DMS 273 (cell line): ENCODE data around the gene HOXB6.
A peak's percentile ranks its signal among the peaks of the same experiment; 100 is the strongest.

Source experiments
- DNase-seq: peaks from one replicate; lab custom pipeline; 2025; ENCODE audit not compliant: unreplicated experiment; lab: John Stamatoyannopoulos, UW

Gene HOXB6

GRCh38 chr17:48636177-48637018 is 31.6 kb upstream of the HOXB6 start:
- peak; percentile 93 for DNase-seq

DNA sequence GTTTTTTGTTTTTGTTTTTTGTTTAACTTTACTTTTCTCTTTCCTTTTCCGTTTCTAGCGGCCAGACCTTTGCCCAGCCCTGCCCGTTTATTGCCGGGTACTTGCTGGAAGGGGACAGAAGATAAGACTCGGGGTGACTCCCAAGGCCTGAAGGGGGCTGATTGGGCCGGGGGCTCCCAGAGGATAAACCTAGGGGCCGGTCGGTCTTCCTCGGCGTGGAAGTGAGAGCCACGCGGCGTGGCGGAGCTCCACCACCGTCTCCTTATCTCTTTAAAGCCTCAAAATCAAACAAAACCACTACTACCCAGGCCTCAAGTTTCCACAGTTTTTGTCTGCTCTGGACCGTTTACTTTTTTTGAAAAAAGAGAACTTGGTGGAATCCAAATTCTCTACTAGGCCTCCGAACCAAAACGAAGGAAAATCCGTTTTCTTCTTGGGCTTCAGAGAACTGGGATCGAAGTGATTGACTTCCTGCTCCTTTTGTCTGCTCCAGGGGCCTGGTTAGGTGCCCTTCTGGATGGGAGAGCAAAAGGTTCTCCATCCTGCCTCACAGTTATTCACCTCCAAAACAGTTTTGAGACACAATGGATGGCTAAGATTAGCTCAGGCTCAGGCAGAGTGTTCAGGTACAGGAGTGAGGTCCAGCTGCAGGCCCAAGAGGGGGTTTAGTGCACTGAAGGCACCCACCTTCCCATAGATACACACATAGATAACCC is 29.9 kb upstream of the HOXB6 start:
- no peak for DNase-seq

- DNase-seq, result no peak
These were observed 28.5 kb upstream of the HOXB6 start for GRCh38 chr17:48633266-48633677.

DNA sequence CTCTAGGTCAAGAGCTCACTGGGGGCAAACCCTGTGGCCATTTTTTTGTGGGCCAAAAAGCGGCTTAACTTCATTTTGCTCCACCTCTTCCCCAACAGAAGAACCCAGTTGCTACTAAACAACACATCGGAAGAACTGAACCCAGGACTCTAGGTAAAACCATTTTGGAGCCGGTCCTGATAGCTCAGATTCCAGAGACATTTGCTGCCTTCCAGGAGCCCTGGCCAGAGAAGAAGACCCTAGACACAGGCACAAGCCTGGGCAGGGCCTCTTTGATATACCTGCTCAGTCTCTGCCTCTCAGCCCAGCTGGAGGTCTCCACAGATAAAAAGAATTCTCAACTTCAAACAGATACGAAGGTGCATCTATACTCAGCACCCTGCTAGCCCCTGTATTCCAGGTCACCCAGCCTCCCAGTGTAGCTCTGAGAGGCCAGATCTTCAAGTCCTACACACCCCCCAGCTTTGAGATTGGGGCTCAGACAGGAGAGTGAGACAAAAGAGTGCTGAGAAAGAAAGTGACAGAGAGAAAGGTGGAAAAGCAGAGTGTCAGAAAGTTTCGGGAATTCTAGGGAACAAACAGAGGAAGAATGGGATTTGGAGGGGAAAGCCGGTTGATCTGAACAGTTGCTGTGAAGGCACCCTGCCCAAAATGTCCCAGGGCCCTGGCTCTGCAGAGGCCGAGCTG is 27.9 kb upstream of the HOXB6 start:
- no peak for DNase-seq

DNA sequence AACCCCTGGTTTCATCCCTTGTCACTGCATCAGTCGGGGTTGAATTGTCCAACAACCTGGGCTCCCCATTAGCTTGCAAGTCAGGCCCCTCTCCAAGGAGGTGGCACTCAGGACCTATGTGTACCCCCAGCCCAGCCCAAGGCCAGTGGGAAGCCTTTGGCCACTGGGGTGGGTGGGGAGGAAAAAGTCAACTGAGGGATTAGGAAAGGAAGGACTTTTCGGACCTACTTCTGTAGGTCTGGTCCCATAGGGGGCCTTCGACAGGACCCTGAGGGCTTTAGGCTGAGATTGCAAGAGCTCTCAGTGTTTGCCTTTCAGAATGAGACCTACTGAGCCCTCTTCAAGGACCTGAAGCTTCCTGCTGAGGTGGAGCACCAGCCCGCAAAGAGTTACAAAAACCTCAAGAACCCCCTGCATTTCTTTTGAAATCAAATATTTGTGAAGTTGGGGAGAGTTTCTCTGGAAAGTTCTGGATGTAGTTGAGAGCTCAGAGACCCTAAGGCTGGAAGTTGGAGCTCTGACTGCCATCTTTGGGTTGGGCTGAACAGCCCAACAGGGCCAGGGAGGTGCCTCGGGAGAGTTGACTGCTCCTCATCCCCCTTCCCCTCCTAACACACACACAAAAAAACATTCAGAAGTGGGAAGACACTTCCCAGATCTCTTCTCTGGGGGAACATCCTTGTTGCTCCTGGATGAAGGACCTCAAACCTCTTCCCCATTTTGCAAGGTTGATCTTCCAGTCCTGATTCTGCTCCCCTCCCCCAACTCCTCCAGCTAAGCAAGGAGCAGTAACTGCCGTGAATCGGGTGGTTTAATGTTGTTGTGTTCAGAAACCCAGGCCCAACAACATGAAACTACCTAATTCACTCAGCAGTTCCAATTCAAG is 27.1 kb upstream of the HOXB6 start:
- DNase-seq, result no peak

GRCh38 chr17:48630925-48631692 is 26.3 kb upstream of the HOXB6 start:
- DNase-seq, result no peak

- DNase-seq, result no peak
These were observed 25.5 kb upstream of the HOXB6 start for GRCh38 chr17:48630009-48630924.

- no peak for DNase-seq
These were observed 24.6 kb upstream of the HOXB6 start for GRCh38 chr17:48629411-48629759.

DNA sequence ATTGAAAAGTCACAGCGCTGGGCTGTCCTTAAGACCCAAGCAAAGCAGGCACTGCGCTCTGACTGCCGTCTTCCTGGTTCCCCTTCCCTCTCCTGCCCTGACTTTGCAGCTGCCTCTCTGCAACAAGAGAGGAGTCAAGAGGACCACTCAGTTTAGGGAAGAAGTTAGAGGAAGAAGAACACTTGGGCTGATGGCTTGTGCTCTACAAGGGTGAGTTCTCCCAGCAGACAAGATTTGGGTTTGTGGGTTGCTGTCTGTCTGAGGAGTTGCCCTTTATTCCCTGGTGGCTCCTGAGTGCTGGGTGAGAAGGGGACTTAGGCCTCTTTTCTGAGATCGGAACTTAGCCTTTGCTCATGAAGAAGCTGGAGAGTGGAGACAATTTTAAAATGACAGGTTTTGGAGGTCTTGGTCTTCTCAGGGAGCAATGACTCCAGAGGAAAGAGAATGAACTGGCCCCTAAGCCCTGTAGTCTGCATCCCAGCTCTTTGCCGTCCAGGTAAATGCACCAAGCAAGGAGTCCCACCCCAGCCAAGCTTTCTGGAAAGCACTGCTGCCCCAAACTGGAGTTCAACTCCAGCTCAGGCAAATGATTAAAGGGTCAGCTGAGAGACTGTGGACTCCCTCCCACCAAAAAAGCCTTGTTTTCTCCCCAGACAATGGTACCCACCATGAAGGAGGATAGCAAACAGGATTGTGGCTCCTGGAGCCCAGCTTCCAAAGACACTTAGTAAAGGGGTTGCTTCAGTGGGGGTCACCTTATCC is 24.0 kb upstream of the HOXB6 start:
- DNase-seq, result no peak

GRCh38 chr17:48627623-48628521 is 23.1 kb upstream of the HOXB6 start:
- DNase-seq, result no peak

DNA sequence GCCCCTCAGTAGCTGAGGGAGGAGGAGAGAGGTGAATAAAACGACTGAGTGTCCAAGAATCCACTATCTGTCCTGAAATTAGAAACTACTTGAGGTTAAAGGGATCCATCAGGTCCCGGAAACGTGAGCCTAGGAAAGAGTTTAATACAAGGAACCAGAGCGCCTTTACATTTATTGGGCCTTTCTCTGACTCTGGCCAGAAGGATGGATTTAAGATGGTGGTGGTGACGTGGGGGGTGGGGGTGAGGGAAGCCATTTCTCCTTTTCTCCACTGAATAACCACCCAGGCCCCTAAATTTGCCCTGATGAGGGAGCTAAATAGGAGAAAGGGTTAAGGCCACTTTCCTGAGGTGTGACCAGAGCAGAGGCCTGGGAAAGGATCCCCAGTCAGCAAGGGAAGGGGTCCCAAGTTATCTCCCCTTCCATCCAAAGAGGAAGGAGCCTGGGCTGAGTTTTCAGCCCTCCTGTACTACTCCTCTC is 22.4 kb upstream of the HOXB6 start:
- no peak for DNase-seq

GRCh38 chr17:48626245-48627117 is 21.7 kb upstream of the HOXB6 start, which contains the start of gene HOXB9:
Gene HOXB9 (minus strand): TSS chr17:48626358. CDS start chr17:48626269, 89 bp downstream.
- no peak for DNase-seq

- DNase-seq, result peak; percentile 34
These were observed 20.9 kb upstream of the HOXB6 start for GRCh38 chr17:48625495-48626244.

GRCh38 chr17:48624544-48625494 is 20.0 kb upstream of the HOXB6 start:
- DNase-seq, result peak; percentile 48
